RCC 7860 (cell line): ENCODE data around the gene FBXL7.

ENCODE experiments used
- DNase-seq: peaks from one replicate; pipeline ENCODE4 v3.0.0-alpha.2; 2015; ENCODE audit warnings: low spot score
- FAIRE-seq: peaks from 2 replicates; lab custom pipeline; 2012; peaks lifted over from hg19 to GRCh38; lab: Jason Lieb, UNC

FBXL7 gene

GRCh38 chr5:15538516-15538915 lies 38.5 kb downstream of the FBXL7 start:
- no peak for DNase-seq
- FAIRE-seq, result no peak

DNA sequence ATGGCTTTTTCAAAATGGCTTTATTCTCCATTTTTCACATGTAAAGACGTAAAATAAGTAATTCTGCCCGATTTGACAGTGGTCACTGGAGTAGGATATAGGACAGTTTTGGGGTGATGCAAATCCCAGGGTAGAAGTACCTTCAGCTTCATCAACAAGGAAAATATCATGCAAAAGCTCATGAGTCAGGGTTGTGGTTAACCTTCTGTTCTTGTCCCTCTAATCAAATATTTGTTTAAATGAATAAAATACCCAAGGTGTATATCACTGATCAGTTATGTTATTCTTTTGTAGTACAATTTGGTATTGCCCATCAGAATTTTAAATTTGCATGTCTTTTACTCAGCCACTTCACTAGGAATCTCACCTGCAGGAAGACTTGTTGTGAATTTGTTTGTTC lies 40.0 kb downstream of the FBXL7 start:
- DNase-seq (no peak), FAIRE-seq (no peak)

- FAIRE-seq, result no peak
These were observed 44.1 kb downstream of the FBXL7 start for GRCh38 chr5:15544039-15544438.

GRCh38 chr5:15545082-15545481 lies 45.1 kb downstream of the FBXL7 start:
- DNase-seq, result no peak
- no peak for FAIRE-seq

More at GRCh38 chr5:15544039-15544438, 44.1 kb downstream of the FBXL7 start:
- no peak for DNase-seq

DNA sequence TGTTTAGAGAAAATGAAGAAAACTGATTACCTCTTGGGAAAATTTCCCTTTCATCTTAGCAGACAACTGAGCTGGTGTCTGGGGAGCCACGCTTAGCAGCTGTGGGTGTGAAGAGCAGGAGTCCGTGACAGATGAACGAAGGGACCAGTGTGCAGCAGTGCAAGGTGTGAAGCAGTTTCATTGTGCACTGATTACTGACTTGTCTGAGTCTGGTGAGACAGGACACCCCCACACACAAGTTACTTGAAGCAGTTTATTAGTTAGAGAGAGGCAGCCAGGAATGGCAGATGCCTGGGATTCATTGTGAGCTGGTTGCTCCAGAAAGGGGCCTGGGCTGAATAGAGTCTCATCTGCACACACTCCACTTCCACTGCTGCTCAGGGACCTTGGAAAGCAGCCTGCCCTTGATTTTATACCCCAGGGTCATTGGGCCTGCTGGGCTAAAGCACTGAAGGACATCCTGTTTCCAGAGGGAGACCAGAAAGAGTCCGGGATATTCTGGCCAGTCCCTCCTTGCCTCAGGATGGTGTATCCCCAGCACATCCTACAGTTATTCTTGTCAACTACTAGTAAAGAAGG lies 47.4 kb downstream of the FBXL7 start:
- DNase-seq, result no peak
- FAIRE-seq, result no peak

DNA sequence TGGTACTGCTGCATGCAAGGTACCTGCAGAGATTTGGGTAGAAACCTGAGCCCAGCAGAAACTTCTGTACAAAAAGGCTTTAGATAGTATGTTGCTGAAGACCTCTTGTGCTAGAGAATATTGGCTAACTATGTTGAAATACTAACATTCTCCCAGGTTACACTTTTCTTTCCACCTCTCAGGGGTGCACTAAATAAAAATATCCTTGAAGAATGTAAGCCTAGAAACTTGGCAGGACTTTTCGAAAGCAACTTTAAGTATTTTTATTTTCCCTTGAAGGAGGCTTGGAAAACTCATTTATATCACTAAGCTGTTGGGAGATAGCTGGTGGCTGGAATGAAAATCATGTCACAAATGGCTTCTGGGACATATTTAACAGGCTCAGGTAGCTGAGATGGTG lies 50.0 kb downstream of the FBXL7 start:
- no peak for FAIRE-seq

GRCh38 chr5:15550502-15551112 lies 50.6 kb downstream of the FBXL7 start:
- no peak for DNase-seq
- no peak for FAIRE-seq

More for the DNA sequence above, 50.0 kb downstream of the FBXL7 start:
- DNase-seq, result no peak

- no peak for DNase-seq
- no peak for FAIRE-seq
These were observed 51.1 kb downstream of the FBXL7 start for GRCh38 chr5:15551113-15551504.

- DNase-seq, result no peak
- FAIRE-seq, result no peak
These were observed 54.6 kb downstream of the FBXL7 start for GRCh38 chr5:15554542-15554941.

DNA sequence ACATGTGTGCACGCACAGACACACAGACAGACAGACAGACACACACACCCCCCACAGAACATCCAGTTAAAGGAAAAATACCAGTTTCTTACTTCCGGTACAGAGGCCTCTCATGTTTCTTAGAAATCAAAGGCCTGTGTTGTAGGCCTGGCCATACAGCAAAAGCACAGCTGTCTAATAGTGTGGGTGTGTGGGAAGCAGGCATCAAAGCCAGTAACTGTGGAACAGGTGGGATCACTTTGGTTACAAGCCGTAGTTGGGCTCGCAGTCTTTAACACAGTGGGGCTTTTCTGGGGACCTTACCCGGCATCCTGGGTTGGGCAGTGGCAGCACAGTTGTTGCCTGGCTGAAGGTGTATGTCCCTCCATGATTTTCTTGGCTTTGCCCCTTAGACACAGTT lies 55.2 kb downstream of the FBXL7 start:
- FAIRE-seq, result no peak
- DNase-seq, result no peak

DNA sequence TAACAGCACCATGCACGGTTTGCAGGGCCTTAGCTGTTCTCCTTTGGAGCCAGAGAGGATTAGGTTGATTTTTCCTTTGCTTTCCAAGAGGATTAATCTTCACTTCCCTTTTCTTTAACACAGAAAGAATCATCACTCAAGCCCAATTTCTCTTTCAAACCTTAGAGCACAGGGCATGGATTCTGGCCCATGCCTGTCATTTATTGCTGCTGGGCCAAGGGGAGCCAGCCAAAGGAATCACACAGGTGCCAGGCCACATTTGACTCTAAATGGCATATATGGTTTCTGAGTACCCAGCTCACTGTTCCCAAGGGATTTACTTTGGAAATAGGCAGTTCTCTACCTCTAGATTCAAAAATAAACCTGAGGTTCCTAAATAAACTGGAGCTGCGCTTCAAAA lies 58.3 kb downstream of the FBXL7 start:
- no peak for DNase-seq
- FAIRE-seq, result no peak

DNA sequence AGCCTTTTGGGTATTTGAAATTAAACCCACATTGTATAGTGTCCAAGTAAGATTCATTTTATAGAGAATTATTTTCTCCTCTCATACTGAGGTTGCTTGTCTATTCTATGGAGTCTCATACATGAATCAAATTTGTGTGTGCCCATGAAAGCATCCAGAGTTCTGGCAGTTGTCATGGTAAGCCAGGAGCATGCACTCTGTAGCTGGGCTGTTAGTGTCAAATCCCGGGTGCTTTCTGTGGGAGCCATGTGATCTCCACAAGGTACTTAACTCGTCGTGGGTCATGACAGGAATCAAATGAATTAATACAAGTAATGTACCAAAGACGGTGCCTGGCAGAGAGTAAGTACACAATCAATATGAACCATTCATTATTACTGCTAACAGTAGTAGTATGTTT lies 58.7 kb downstream of the FBXL7 start:
- FAIRE-seq, result no peak
- DNase-seq, result no peak

- FAIRE-seq, result no peak
- no peak for DNase-seq
These were observed 60.4 kb downstream of the FBXL7 start for GRCh38 chr5:15560421-15560820.

GRCh38 chr5:15564523-15564922 lies 64.5 kb downstream of the FBXL7 start:
- no peak for FAIRE-seq
- DNase-seq, result no peak

DNA sequence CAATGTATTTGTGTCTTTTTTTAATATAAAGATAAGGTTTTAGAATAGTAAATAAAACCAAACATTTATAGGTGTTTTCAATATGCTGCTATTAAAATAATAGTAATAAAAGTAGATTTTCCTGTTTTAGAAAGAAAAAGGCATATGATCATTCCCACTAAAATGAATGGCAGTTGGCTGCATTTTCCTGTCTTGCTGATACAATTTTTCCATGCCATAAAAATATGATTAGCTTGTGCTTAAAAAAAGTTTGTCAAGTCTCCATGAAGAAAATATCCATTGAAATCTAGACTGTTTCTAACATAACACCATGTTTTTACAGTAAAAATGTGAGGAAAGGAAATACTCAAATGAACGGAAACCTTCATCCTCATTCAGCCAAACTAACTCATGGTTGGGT lies 65.0 kb downstream of the FBXL7 start:
- DNase-seq (no peak), FAIRE-seq (peak; percentile 47)

GRCh38 chr5:15566306-15566705 lies 66.3 kb downstream of the FBXL7 start:
- DNase-seq (no peak), FAIRE-seq (no peak)

DNA sequence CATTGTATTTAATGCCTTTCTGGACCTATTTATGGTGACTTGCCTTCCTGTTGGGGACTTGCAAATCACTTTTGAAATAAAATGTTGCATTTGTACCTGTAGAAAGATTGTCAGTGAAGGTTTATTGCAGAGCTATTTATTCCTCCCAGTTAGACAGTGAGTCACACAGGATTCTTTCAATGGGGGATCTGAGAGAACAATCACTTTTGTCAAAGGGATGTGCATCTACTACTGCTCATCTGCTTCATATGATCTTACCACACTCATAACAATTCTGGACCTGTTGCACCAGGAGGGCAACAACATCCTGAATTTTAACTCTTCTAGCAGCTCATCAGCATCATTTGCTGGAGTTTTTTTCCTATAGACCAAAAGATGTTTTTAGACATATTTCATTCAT lies 66.8 kb downstream of the FBXL7 start:
- FAIRE-seq (no peak), DNase-seq (no peak)

- no peak for DNase-seq
- no peak for FAIRE-seq
These were observed 70.5 kb downstream of the FBXL7 start for GRCh38 chr5:15570491-15570890.

GRCh38 chr5:15571081-15571480 lies 71.1 kb downstream of the FBXL7 start:
- no peak for DNase-seq
- no peak for FAIRE-seq

DNA sequence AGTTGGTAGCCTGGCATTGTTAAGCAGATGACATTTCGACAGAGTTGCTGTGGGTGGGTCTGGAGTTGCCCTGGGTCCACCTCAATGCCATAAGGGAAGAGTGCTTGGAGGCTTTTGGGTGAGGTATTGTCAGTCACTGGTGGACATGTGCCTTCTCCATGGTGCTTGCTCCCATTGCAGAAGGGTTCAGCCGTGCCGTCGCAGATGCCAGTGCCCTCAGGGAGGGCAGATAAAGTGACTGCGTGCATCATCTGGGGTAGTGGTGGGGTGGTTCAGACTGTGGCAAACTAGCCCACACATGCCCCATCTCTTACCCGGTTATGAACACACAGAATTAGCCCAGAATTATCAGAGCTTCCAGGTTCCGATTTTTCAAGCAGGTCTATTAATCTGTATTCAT lies 71.6 kb downstream of the FBXL7 start:
- FAIRE-seq (no peak), DNase-seq (no peak)

DNA sequence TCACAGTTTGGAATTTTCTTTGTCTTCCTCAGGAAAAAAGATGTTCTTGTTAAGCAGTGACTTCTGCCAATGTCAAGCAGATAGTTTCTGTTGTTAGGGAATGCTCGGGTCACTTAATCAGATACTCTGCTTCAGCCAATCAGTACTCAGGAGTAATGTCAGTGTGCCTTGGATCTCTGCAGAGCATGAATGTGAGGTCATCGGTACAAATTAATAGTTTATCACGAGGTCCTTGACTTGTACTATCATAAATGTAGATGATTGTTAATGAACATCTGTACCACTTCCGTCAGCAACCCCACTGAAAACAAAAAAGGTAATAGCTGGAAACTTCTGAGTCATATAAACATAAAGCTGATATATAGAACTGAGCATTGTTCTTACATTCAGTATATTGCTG lies 73.6 kb downstream of the FBXL7 start:
- FAIRE-seq, result no peak

GRCh38 chr5:15574128-15574527 lies 74.1 kb downstream of the FBXL7 start:
- DNase-seq, result no peak
- FAIRE-seq, result no peak

More for the DNA sequence above, 73.6 kb downstream of the FBXL7 start:
- no peak for DNase-seq

DNA sequence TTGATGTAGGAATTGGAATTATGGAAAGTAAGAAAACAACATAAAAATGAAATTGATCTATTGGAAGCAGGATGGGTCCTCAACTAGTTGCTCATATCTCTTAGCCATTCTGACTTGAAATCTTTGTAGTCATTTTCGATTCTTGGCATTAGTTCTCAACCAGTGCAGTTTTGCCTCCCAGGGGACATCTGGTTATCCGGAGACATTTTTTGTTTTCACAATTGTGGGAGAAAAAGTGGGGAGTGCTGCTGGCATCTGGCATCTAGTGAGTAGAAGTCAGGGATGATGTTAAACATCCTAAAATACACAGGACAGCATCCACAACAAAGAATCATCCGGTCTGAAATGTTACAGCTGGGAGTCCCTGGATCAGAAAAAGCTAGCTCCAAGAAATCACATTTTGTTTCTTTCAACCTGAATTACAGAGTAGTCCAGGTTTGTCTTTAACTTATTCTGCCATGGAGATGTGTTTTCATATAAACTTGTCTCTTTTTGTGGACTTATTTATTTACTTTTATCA lies 74.9 kb downstream of the FBXL7 start:
- no peak for FAIRE-seq
- DNase-seq, result no peak
